GM18907 (cell line): ENCODE measurements around the gene SHISA9.

Experiments
- ATAC-seq: cut with Tn5 transposase; IDR thresholded peaks from one replicate; pipeline ENCODE4 v1.9.1; 2021; ENCODE audit warnings: mild to moderate bottlenecking, moderate library complexity; ENCODE audit not compliant: unreplicated experiment

Gene SHISA9

GRCh38 chr16:13244770-13245169, 343.4 kb downstream of the SHISA9 start:
- ATAC-seq: no peak

DNA sequence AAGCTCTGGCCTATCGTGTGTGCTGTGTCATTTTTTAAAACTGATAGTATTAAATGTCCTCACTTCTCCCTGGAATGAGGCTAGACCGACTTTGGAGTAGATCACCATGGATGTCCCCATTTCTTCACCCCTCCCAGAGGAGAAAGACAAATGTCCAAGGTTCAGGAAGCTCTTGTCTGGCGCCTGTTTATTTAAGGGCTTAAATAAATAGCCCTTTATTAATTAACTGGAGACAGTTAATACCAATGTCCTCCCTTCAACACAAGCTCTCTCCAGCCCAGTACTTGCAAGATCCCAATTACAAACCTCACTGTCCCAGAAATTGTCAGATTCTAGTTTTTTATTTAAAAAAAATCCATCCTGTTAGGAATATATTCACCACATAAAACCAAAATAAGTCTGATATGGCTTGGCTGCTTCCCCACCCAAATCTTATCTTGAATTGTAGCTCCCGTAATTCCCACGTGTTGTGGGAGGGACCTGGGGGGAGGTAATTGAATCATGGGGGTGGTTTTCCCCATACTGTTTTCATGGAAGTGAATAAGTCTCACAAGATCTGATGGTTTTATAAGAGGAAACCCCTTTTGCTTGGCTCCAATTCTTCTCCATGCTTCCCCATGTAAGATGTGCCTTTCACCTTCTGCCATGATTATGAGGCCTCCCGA, 344.4 kb downstream of the SHISA9 start:
- no peak for ATAC-seq

DNA sequence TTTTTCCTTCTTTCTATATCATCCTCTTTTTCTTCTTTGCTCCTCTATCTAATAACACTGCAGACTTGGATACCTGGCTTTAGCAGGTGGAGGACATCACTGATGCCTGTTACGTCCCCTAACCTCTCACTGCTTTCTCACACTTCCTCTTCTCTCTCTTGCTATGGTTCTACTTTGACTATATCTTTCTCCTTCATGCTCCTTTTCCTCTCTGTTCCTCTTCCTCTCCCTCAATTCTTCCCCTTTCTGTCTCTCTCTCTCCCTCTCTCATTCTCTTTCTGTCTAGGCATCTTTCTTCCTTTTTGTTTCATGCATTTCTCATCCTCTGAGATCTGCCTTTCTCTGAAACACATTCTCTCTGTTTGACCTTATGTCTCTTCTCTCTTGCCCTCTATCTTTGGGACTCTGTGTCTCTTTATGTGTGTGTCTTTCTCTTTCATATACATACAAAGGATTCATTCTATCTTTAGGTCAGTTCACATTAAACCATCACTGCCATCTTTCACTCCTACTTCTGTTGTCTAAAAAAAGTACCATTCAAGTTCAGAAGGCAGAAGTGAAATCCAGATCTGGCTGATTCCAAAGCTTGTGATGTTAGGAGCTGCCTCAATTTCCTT, 353.7 kb downstream of the SHISA9 start:
- no peak for ATAC-seq

DNA sequence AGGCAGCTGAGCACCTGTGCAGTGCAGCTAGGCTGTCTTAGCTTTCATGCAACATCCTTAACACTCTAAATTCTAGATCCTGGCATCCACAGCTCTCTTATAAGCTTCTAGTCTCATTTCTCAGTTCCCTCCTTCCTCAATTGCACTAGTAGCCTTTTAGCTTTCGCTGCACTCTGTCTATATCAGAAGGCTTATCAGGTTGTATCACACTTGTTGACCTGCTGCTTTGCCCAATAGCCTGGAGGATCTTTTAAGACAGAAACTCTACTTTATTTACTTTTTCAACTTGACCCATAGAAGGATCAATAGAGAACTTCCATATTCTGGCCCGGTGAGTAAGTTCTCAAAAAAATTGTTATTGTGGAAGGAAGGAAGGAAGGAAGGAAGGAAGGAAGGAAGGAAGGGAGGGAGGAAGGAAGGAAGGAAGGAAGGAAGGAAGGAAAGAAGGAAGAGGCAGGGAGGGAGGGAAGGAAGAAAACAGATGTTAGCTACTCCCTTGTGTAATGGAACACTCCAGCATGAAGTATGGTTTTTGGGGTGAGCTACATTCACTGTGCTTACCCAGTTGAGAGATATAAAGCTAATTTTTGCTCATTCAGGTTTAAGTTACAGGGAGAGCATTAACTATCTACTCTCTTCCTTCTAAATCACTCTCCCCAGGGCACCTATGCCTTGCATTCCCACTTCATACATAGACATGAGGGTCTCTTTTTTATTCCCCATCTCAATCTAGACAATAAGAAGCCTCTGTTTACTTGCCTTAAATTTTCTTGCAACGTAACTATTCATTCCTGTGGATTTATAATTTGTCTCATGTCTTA, 361.1 kb downstream of the SHISA9 start:
- ATAC-seq: no peak

DNA sequence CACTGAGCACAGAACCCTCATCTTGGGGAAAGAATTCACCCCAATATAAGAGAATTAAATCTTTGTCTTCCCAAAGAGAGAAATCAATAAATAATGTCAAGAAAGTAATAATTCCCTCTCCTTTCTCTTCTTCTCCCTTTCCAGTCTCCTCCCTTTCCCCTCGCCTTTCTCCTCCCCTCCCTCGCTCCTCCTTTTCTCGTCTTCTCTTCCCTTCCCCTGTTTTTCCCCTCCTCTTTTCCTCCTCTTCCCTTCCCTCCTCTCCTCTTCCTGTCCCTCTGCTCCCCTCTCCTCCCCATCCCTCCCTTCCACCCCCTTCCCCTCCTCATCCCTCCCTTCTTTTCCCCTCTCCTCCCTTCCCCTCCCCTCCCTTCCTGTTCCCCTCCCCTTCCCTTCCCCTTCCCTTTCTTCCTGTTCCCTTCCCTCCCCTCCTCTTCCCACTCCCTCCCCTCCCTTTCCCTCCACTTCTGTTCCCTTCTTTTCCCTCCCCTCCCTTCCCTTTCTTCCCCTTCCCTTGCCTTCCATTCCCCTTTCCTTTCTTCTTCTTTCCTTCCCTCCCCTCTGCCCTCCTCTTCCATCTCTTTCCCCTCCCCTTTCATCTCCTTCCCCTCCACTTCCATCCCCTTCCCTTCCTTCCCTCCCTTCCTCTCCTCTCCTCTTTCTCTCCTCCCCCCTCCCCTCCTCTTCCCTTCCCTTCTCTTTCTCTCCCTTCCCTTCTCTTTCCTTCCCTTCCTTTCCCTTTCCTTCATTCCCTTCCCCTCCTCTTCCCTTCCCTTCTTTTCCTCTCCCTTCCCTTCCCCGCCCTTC, 363.6 kb downstream of the SHISA9 start:
- no peak for ATAC-seq

- no peak for ATAC-seq
Observed at GRCh38 chr16:13269359-13269758, 368.0 kb downstream of the SHISA9 start.

DNA sequence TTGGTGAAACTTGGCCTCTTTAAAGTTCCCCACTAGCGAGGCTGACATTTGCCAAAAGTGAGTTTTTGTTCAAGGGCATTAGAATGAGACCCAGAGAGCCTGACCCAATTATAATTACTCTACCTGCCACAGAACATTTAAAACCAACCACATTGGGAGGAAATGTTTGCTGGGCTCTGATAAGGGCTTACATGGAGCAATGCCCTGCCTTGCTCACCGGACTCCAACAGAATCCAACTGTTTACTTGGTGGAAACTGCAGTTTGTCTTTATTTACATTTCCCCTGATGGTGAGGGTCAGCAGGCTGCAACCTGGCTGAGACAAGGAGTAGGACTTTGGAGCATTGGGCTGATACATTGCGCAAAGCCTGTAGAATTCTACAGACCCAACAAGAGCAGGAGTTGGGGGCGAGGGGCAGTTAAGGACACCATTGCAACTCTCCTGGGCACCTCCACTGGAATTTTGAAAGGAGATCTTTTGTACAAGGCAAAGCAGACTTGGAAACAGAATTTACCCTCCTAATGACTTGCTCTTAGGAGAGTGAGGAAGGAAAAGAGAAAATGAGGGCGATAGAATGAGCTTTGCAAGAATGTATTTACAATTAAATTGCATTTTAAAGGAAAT, 368.6 kb downstream of the SHISA9 start:
- ATAC-seq: no peak

GRCh38 chr16:13270602-13271001, 369.2 kb downstream of the SHISA9 start:
- ATAC-seq: no peak

GRCh38 chr16:13289515-13289914, 388.1 kb downstream of the SHISA9 start:
- no peak for ATAC-seq
